HG03439 (cell line): ENCODE measurements around the gene PLOD3.
"Not testable (repeated sequence)": the region's sequence is repeated elsewhere in the genome, so short reads cannot be mapped to it uniquely, and the experiment has no call there.

Source experiments
- ATAC-seq: cut with Tn5 transposase; IDR thresholded peaks from one replicate; pipeline ENCODE4 v1.9.1; 2021; ENCODE audit warnings: mild to moderate bottlenecking, moderate library complexity; ENCODE audit not compliant: unreplicated experiment

Gene PLOD3

GRCh38 chr7:101216001-101216859, 1.2 kb downstream of the PLOD3 start:
- ATAC-seq = no peak

- no peak for ATAC-seq
Observed at GRCh38 chr7:101212014-101212413, 5.4 kb downstream of the PLOD3 start.

- no peak for ATAC-seq
Observed at GRCh38 chr7:101211501-101211900, 5.9 kb downstream of the PLOD3 start.

GRCh38 chr7:101210143-101210542, 7.2 kb downstream of the PLOD3 start:
- ATAC-seq = no peak

GRCh38 chr7:101208794-101209193, 8.6 kb downstream of the PLOD3 start:
- no peak for ATAC-seq

GRCh38 chr7:101207459-101207858, 9.9 kb downstream of the PLOD3 start:
- no peak for ATAC-seq

- ATAC-seq = no peak
Observed at GRCh38 chr7:101206665-101207042, 10.7 kb downstream of the PLOD3 start.

- ATAC-seq = no peak
Observed at GRCh38 chr7:101205901-101206664, 11.3 kb downstream of the PLOD3 start.

GRCh38 chr7:101203740-101204738, 13.3 kb downstream of the PLOD3 start:
- ATAC-seq = not testable (repeated sequence)

- no peak for ATAC-seq
Observed at GRCh38 chr7:101202603-101202918, 14.8 kb downstream of the PLOD3 start.

- ATAC-seq = no peak
Observed at GRCh38 chr7:101201695-101202602, 15.4 kb downstream of the PLOD3 start.

GRCh38 chr7:101200862-101201599, 16.4 kb downstream of the PLOD3 start, which contains the start of gene MOGAT3:
TSS of gene MOGAT3 (minus strand) at chr7:101201036. CDS start at chr7:101200854, 182 bp downstream.
- ATAC-seq = no peak

- no peak for ATAC-seq
Observed at GRCh38 chr7:101200504-101200861, 16.9 kb downstream of the PLOD3 start.

- not testable (repeated sequence) for ATAC-seq
Observed at GRCh38 chr7:101199522-101199921, 17.9 kb downstream of the PLOD3 start.

GRCh38 chr7:101198476-101198875, 18.9 kb downstream of the PLOD3 start:
- ATAC-seq = no peak

GRCh38 chr7:101197991-101198390, 19.4 kb downstream of the PLOD3 start:
- ATAC-seq = no peak

- ATAC-seq = no peak
Observed at GRCh38 chr7:101195884-101196283, 21.5 kb downstream of the PLOD3 start.

- ATAC-seq = no peak
Observed at GRCh38 chr7:101189109-101189508, 28.3 kb downstream of the PLOD3 start.

- no peak for ATAC-seq
Observed at GRCh38 chr7:101186844-101187428, 30.4 kb downstream of the PLOD3 start.
